T-helper 1 cell (primary cell): ENCODE measurements around the gene PEX5L.
"Not testable (repeated sequence)": the region's sequence is repeated elsewhere in the genome, so short reads cannot be mapped to it uniquely, and the experiment has no call there.

ENCODE experiments used
- DNase-seq, 5 donors: peaks; one replicate each; pipeline ENCODE4 v3.0.0-alpha.2; 2012 to 2020

Gene PEX5L

DNA sequence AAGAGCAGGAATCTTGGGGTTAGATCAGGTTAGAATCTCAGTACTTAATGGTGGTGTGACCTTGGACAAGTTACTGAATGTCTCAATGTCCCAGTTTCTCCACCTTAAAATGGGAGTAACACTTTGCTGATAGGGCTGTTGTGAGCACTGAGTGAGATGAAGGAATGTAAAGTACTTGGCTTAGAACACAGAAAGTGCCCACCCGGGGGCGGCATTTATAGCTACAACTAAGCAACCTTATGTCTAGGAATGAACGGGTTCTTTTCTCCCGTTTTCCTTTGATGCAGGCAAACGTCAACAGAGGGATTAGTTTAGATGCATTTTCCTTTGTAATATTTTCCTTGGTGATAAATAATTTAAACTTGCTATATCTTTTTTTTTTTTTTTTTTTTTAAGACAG is 207.3 kb downstream of the PEX5L start:
- no peak for DNase-seq

DNA sequence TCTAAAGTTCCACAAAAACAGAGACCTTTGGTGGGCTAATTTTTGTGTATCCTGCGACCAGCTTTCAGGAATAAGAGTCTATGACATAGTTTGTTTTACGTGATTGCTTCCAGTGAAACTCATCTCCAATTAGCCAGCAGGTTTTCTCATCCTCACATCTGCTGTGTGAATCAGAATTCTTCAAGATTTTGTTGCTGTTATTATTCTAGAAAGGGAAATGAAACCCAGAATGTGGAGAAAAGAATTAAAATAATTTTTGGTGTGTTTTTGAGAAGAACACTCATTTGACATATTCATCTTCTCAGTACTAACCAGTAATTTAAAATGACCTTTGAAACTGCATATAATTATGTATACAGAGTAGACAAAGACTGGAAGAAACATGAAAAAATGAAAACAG is 208.0 kb downstream of the PEX5L start:
- no peak for DNase-seq

DNA sequence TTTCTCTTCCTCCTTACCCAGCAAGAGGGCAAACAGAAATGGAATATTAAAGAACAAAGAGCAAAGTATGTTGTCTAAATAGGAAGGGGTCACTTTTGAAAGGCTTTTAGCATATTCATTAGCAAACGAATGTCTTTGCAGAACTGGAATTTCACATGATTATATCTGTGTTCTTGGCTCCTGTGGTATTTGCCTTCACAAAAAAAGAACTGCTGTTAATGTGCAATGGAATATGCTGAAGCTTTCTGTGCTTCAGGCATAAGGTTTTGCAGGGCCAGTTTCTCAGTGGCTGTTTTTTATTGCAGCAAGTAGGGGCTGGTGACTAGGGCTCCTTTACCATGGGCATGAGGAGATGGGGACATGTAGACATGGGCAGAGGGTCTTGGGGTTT is 210.5 kb downstream of the PEX5L start:
- DNase-seq = no peak

DNA sequence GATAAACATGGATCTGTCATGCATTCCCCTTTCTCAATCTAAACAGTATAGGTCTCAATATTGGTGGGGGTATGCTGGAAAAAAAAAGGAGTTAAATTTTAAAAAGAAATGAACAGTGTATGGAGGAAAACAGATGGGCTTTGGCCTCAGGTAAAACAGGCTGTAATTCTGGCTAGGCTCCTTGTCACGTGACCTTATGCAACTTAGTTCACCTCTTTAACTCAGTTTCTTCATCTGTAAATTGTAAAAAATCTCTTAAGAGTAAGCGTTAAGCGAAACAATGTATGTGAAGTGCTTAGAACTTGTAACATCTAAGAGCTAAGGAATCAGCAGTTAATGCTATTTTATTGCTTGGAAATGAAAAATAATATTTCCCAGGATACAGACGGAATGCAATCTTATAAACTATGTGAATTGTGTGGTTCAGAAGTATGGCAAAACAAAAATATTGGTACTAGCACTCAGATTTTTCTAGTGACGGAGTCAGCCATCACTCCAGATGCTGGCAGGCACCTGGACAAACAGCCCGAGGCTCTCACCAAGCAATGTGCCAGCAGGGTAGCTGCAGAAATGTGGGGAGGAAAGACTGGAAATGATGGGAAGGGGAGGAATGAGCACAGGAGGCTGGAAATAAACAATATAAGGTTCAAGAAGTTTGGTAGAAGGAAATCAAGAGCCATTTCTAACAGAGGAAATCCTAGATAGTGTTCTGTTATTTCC is 211.1 kb downstream of the PEX5L start:
- no peak for DNase-seq

DNA sequence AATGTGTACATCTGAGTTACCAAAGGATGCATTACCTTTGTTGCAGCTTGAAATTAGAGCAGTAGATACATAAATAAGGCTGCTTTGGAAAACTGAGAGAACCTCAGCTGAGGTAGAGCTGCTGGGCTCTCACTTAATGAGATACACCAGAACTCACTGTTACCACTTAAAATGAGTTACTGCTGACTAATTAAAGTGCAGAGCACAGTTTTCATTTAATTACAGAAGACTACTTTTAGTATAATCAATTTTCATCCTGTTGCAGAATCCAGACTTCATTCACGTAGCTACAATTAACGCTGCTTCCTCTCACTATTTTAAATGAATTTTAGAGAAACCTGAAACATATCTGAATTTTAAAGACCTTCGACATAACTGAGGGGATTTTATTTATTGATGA is 214.4 kb downstream of the PEX5L start:
- DNase-seq = no peak

DNA sequence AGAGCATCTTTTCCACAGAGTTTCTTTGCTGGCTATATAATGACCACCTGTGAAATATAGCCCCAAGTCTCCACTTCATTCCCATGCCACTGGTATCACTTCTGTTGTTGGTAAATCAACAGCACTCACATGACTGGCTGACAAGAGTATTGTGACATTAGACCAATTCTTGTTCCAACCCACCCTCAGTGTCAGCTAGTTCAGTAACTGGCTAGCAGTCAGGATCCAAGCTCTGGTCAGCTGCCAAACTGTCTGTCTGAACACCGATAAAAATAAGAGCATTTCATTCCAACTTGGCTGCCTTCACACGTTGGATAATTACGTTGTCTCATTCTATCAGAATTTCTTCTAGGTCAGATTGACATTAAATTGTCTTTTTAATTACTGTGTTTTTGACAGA is 217.4 kb downstream of the PEX5L start:
- no peak for DNase-seq

DNA sequence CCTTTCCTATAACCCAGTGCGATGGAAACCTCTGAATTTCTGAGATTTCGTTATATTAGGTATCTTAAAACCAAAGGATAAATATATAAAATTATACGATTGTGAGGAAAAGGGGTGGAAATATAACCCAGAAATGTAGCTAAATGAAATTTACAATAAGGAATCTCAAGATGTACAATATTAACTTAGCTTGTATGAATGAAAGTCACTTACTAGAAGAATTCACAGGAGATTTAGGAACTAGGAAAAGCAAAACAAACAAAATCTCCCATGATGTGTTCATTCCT is 224.7 kb downstream of the PEX5L start:
- DNase-seq = no peak

DNA sequence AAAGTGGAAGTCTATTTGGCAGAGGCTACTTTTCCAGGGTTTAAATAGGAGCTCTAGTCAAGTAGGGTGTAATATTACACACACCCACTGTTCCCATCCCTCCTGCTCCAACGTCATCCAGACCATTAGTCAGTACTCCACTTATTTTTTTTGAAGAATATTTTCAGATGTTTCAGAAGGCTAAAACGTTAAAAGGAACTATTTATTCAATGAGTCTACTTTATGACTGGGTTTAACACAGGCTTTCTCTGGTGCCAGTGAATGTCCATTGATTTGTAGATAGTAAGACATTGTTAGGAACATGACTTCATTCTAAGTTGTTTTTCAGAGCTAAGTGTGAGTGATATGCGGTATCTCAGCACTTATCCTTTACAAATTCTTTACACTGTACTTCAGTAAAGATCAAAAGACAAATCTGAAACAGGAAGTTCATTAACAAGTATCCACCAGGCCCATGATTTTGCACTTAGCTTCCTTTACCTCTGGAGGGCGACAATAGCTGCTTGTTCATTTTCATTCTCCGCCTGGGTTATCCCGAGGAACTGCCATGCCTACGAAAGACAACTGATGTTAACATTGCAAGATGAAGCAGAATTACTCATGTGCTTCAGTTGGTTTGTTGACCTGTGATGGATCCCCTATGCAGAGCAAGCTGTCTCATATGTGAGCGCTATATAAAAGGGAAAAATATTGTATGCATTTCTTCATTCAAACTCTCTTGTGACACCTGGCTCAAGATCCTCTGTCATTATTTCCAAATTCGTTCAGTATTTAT is 225.2 kb downstream of the PEX5L start:
- peak in 1 of 5 donors; percentile 32 for DNase-seq

DNA sequence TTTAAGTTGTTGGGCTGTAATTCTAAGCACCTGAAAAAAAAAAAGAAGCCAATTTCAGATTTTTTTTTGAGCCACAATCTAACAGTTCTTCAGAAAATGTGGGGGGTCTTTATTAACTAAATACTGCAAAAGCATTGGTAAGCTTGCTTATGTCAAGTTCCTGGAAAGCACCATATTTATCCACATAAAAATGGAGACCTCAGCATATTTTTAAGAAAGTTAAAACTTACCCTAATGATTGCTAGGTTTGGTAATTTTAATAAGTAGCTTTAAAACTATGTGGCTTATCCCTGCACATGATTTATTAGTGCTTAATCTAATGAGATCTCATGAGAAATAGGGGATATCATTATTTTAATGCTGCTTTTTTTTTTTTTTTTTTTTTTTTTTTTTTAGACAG is 227.1 kb downstream of the PEX5L start:
- no peak for DNase-seq

DNA sequence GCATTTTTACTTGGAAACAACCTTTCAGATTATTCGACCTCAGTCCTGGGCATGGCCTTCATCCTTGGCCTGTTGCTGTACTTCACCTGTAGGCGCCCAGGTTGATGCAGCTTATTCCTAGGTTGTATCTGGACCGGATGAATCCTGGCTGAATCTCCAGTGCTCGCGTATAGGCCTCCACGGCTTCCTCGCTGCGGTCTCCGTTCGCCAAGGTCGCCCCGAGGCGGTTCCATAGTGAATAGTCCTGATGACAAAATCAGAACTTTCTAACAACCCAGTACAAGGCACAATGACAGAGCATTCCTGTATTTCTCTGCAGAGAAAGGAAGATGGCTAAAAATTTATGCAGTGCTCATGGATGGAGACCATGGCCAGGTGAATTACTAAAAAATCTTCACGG is 229.1 kb downstream of the PEX5L start:
- no peak for DNase-seq

DNA sequence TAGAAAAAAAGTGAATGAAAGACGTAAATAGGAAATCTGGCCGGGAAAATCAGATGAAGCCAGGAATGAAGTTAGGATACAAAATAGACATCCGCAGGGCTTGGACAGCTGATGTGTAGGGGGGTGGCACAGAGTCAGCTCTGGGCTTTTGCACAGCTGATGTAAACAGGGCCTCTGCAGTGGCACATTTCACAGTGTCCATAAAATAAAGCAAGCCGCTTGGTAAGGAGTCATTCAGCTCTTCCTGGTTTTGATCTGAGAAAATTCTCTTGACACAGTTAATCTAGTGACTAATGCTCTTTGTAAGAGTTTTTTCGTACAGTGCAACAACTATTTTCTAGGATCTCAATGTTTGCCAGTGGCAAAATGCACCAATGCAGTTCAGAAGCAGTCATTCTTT is 230.6 kb downstream of the PEX5L start:
- no peak for DNase-seq

DNA sequence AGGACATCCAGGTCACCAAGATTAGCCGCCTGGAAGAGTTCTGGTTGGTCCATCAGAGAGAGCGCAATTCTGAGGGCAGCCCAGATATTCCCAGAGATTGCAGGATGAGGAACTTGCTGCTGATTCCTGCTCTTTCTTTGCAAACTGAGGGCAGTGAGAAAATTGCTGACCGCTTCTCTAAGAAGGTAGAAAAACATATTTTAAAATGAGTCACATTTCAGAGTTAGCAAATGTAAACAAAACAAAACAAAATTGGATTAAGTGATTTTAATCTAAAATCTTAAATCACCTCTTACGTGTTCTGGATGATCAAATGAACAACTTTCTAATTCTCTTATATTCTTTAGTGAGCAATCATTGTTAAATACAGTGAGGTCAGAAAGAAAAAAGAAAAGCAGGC is 234.9 kb downstream of the PEX5L start:
- DNase-seq = no peak

DNA sequence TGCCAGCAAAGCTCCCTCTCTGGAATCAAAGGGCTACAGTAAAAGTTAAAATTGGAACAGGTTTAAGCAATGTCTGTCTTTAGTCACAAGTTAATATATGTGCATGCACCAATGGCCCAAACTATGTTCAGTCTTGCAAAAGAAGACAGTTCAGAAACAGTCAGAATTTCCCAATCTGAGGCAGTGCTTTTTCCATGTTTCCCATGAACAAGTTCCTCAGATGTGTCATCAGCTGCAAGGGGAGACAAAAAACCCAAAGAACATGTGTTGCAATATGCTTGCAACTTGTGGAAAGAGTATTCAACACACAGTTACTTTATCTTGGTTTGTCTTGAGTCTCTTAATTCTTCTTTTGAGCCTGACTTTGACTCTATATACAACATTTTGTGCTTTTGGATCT is 235.5 kb downstream of the PEX5L start:
- DNase-seq = no peak

DNA sequence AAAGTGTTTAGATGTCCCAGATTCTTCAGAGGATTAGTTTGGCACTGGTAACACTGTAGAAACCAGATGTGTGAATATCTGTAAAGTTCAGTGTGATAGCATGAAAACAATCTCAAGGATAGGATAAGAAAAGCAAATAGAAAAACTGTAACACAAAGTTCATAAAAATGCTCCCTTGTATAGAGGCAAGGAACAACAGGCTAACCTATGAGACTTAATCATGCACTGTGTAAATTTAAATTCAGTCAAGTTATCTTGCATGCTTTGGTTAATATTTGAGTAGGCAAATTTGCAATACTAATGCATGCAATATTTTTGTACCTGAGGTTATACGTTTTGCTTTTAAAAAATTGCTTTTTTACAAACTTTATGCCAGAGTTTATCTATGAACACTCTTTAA is 239.5 kb downstream of the PEX5L start:
- no peak for DNase-seq

DNA sequence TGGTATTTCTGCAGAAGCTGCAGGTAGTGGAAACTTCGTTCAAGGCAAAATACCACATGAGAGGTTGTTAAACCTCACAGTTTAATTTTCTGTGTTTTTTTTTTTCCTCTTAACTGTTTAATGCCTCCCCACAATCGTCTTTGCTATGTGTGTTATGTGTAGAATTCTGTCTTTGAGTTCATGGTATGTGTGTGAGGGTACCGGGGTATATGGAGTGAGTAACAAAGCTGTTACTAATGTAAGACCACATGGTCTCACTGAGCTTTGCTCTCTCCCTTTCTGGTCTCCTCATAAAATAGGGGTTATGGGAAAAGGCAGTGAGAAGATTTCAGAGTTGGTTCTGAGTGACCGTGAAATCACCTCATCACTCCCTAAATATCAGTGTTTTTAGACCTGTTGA is 240.3 kb downstream of the PEX5L start:
- no peak for DNase-seq

DNA sequence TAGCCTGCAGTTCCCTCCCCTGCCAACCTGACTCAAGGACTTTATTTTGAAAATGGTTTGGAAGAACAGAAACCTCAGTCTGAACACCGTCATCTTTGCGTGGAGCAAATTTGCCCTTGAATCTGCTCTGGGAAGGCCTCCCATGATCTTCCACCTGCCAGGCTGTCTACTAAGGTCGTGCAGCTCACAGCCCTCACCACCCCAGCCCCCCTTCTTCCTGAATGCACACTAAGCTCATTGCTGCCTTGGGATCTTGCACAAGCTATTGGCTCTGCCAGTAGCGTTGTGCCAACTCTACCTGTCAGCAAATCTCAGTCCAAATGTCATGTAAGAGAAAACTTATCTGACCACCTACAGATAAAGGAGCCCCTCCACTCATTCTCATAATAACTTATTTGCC is 242.4 kb downstream of the PEX5L start:
- DNase-seq = no peak

DNA sequence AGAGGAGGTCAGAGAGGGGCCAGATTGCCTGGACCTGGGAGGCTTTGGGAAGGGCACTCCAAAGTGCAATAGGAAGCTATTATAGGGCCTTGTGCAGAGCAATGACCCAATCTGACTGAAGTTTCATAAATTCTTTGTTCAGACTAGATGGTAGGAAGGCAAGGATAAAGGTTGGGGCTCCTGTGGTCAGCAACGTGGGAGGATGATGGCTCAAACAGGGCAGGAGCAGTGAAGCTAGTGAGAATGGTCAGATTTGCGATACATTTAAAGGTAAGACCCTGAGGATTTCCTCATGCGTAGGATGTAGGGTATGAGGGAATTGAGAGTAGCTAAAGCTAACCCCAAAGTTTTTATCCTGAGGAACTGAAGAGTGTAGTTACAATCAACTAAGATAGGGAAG is 244.9 kb downstream of the PEX5L start:
- DNase-seq = no peak

DNA sequence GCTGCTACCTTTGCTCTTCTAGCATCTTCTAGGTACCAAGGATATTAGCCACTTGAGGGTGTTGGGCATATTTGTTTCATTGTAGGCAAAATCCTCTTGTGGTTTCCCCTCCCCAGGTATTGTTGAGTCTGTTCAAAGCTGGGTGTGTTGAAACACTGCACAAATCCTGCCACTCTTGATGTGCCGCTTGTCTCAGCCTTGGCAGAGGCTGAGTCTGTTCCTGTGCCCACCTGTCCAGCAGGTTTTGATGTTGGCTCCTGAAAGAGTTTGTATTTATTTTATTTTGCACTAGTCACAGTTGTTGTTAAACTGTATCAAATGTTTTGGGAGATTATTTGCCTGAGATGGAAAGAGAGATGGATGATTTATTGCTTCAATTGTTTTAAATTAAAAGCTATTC is 247.7 kb downstream of the PEX5L start:
- no peak for DNase-seq

DNA sequence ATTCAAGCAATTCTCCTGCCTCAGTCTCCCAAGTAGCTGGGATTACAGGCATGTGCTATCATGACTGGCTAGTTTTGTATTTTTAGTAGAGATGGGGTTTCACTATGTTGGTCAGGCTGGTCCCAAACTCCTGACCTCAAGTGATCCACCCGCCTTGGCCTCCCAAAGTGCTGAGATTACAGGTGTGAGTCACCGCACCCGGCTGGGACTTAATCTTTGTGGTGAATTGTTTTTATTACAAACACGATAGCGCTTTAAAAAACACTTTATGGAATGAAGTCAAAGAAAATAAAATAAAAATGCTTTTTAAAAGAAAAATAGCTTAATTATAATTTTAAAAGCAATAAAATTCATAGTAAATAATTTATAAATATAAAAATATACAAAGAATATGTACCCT is 253.9 kb downstream of the PEX5L start:
- not testable (repeated sequence) for DNase-seq

DNA sequence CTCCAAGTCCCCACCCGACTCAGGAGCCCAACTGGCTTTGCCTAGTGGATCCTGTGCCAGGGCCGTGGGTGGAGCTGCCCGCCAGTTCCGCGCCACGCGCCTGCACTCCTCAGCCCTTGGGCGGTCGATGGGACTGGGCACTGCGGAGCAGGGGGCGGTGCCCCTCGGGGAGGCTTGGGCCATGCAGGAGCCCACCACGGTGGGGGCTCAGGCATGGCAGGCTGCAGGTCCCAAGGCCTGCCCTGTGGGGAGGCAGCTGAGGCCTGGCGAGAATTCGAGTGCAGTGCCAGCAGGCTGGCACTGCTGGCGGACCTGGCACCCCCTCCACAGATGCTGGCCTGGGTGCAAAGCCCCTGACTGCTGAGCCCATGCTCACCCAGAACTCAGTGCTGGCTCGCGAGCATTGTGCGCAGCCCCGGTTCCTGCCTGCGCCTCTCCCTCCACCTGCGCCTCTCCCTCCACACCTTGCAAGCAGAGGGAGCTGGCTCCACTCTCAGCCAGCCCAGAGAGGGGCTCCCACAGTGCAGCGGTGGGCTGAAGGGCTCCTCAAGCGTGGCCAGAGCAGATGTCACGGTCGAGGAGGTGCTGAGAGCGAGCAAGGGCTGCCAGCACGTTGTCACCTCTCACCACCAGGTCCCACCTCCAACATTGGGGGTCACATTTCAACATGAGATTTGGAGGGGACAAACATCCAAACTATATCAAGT is 261.2 kb downstream of the PEX5L start:
- DNase-seq = no peak

DNA sequence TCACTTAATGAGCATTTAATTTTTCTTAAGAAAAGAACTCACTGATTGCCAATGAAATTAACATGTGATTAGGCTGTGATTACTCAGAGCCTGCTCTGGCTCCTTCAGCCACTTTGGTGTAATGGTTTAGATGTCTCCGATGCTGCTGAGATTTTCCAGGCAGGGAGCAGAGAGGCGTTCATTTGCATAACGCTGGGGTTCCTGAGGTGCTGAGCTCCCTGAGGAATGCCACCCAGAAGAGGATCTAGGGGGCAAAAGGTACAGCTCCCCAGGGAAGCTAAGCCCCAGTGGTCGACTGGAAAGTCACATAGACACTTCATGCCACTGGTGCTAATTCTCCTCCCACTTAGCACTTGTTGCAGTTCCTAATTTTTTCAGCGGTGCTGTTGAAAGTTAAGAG is 264.4 kb downstream of the PEX5L start:
- no peak for DNase-seq

DNA sequence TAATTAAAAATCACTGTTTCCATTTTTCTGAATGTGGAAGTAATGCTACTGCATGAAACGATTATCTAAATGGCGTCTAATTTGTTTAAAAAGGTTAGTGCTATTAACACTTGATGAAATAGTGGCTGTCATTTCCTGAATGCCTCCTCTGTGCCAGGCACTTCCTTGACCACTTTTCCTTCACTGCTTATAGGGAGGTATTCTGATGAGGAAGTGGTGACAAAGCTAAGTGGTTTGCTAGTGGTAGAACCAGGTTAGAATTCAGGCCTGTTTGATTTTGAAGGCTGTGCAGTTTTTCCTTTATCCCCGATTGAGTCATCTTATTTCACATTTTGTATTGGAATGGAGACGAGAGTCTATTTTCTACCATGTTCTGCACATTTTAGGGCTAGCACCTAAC is 264.9 kb downstream of the PEX5L start:
- DNase-seq = no peak

DNA sequence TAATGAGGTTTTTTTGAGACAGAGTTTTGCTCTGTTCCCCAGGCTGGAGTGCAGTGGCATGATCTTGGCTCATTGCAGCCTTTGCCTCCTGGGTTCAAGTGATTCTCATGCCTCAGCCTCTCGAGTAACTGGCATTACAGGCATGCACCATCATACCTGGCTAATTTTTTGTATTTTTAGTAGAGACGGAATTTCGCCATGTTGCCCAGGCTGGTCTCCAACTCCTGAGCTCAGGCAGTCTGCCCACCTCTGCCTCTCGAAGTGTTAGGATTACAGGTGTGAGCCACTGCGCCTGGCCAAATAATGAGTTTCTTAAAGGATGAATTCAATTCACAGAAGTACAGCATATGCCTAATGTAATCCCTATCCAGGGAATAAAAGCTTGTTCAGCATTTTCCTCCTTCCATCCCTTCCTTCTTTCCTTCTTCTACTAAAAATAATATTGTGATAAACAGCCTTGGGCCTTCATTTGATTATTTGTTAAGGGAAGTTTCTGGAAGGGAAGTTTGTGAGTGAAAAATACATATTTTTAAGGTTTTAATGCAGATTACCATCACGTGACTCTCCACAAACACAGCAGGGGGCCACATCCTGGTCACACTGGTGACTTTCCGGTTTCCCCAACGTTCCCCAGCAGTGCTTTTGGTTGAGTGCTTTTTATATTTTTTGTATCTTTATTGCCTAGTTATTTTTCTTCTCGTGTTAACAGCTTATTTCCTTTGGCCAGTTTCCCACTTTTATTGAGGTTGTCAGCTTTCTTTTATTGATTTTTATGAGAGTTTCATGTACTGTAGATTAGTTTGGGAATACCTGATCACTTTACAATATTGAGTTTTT is 267.1 kb downstream of the PEX5L start:
- no peak for DNase-seq
